HG02981 (cell line): Measurements from ENCODE around the gene ZG16.

Source experiments
- ATAC-seq: cut with Tn5 transposase; IDR thresholded peaks from one replicate; pipeline ENCODE4 v1.9.1; 2021; ENCODE audit warnings: mild to moderate bottlenecking, moderate library complexity; ENCODE audit not compliant: unreplicated experiment

Gene ZG16

DNA sequence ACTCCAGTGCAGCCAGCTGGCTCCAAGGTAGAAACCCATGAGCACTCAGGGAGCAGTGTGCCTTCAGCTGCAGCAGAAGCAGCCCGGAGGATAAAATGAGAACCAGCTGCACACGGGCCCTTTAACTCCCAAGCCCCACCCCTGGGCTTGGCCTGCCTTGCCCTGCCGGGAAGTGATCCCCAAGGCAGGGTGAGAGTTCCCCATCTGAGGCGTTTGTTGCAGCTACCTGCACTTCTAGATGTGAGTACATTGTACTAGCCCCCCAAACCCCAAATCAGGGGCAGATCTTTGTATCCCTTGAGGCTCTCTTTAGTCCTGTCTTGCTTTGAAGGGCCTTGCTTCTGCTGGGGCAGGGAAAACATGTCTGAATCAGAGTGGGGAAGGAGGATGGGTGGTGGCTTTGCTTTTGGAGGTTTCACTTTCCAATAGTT is 42.2 kb downstream of the ZG16 start, which contains the start of gene MVP:
Gene MVP, plus strand, starts transcription at position 192 of the 431 bp plus-strand sequence. CDS start 10,088 bp downstream, outside the sequence.
- no peak for ATAC-seq

DNA sequence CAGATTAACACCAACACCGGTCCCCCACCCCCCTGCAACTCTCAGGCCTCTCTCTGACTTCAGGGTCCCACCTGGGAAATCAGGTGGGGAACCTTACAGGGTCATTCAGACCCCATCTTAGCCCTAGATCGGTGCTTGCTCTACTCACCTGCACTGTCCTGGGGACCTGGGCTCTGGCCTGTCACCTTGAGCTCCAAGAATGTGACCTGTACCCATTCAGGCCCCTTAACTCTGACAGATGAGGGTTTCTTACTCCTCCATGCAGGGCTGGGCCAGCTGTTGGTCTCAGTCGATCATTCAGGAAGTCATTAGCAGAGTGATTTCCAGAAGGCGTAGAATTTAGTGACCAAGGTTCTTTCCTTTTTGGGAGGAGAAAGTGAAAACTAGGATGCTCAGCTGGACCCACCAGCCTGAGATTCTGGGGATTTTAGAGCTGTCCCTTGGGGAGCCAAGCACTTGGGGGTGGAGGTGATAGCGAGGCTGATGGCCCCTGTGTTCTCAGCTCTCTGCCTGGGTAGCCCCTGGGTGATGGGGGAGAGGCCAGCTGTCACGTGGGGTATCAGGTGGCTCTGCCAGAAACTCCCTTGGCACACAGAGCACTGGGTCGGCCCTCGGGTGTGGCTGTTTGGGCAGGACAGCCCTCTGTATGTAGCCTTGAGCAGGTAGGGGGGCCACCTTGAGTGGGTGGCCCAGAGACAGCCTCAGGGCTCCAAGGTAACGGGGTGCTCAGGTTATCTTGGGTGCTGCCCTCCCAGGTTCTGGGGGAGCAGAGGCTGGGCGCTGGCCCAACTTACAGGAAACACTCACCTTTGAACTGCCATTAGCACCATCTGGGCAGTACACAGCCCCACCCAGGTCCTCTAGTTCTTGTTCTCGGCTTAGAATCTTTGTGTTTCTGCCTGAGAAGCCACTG is 42.9 kb downstream of the ZG16 start:
- no peak for ATAC-seq

DNA sequence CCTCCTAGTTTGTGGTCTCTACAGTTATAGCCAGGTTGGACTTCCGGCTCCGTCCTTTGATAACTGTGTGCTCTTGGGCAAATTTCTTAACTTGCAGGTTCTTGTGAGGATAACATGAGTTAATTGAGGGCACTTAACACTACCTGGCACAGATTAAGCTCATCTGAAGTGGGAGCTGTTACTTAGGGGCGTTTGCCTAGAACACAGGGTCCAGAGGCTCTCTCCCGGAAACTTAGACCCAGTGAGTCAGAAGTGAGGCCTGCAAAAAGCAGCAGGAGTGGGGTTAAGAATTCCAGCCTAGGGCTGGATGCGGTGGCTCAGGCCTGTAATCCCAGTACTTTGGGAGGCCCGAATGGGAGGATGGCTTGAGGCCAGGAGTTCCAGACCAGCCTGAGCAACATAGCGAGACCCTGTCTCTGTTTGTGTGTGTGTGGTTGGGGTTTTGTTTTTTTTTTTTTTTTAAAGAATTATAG is 43.6 kb downstream of the ZG16 start:
- no peak for ATAC-seq

DNA sequence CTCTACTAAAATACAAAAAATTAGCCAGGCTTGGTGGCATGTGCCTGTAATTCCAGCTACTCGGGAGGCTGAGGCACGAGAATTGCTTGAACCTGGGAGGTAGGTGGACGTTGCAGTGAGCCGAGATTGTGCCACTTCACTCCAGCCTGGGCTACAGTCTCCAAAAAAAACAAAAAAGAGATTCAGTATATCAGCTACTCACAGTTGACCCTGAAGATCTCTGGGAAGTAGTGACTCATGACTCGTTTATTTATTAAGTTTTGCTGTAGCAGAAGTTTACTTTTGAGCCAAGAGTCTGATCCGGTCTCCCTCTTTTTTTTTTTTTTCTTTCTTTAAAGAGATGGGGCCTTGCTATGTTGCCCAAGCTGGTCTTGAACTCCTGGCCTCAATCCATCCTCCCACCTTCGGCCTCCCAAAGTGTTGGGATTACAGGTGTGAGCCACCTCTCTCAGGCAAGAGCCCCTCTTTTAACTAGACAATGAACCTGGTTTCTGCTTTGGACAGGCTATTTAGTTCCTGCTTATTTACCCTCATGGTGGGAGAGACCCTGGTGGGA is 46.6 kb downstream of the ZG16 start:
- no peak for ATAC-seq

DNA sequence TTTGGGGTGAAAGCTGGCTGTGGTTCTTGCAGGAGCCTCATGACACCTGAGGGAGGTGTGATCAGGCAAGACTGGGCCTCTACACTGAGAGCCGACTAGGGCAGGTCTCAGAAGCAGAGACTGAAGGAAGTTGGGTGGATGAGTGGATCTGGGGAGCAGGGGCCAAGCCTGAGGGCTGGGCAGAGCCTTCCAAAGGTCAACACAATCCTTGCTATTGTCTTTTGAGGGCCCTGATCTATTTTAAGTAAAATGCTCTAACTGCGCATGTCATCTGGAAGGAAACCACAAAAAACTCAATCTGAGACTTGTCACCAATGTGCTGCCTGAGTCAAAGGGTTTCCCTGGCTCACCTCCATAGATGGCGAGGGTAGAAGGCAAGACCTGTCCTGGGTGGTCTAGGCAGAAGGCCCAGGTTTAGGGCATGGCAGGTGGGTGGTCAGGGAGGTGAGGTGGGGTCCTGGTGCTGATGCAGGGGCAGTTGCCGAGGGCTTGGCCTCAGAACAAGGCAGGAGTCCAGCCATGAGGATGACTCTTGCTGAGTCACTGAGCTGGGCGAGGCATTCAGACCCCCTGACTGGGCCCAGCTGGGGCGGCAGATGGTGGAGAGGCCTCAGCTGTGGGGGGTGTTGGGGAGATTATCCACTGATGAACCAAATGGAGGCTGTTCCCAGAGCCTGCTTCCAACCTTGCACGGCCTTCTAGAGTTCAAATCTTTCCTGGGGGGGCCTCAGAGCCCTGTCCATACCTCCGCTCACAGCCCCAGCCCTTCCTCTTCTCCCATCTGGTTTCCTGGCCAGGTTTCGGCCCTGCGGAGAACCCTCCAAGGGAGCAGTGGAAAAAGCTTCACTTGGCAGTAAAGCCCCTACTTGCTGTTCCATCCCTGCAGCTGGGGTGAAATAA is 47.3 kb downstream of the ZG16 start:
- ATAC-seq: no peak

DNA sequence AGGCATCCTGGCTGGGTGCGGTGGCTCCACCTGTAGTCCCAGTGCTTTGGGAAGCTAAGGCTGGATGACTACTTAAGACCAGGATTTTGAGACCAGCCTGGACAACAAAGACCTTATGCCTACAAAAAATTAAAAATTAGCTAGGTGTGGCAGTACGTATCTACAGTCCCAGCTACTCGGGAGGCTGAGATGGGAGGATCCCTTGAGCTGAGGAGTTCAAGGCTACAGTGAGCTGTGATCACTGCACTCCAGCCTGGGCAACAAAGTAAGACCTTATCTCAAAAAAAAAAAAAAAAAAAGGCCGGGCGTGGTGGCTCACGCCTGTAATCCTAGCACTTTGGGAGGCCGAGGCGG is 48.3 kb downstream of the ZG16 start:
- no peak for ATAC-seq

DNA sequence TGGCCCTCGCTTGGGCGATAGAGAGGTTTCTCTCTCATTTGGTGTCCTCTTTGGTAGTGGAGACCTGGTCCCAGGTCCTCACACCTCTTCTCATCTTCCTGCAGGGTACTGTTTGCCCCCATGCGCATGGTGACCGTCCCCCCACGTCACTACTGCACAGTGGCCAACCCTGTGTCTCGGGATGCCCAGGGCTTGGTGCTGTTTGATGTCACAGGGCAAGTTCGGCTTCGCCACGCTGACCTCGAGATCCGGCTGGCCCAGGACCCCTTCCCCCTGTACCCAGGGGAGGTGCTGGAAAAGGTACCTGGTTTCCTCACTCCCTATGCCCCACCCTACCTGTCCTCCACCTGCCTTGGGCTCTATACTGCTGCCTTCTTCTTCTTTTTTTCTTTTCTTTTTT is 52.7 kb downstream of the ZG16 start:
- ATAC-seq: no peak

DNA sequence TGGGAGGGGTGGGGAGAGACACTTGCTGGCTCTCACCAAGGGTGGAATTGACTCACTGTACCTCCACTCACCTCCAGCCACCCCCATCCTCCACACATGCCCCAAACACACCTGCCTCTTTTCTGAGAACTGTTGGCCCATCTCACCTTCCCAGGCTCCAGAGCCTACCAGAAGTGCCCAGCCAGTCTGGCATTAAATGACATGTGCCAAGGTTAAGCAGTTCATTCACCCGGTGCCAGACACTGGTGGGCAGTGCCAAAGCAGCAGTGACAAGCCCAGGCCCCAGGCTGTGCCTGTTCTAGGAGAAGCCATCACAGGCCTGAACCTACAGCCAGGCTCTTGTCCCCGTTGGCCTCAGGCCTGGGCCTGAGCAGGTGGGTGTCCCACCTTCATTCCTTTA is 53.4 kb downstream of the ZG16 start:
- no peak for ATAC-seq
